GM21529 (cell line): ENCODE measurements around the gene LCP1.
"Not testable (repeated sequence)": the region's sequence is repeated elsewhere in the genome, so short reads cannot be mapped to it uniquely, and the experiment has no call there.

Source experiments
- ATAC-seq: cut with Tn5 transposase; IDR thresholded peaks from one replicate; pipeline ENCODE4 v1.9.1; 2021; ENCODE audit not compliant: unreplicated experiment

The LCP1 gene, protein sequence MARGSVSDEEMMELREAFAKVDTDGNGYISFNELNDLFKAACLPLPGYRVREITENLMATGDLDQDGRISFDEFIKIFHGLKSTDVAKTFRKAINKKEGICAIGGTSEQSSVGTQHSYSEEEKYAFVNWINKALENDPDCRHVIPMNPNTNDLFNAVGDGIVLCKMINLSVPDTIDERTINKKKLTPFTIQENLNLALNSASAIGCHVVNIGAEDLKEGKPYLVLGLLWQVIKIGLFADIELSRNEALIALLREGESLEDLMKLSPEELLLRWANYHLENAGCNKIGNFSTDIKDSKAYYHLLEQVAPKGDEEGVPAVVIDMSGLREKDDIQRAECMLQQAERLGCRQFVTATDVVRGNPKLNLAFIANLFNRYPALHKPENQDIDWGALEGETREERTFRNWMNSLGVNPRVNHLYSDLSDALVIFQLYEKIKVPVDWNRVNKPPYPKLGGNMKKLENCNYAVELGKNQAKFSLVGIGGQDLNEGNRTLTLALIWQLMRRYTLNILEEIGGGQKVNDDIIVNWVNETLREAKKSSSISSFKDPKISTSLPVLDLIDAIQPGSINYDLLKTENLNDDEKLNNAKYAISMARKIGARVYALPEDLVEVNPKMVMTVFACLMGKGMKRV

DNA sequence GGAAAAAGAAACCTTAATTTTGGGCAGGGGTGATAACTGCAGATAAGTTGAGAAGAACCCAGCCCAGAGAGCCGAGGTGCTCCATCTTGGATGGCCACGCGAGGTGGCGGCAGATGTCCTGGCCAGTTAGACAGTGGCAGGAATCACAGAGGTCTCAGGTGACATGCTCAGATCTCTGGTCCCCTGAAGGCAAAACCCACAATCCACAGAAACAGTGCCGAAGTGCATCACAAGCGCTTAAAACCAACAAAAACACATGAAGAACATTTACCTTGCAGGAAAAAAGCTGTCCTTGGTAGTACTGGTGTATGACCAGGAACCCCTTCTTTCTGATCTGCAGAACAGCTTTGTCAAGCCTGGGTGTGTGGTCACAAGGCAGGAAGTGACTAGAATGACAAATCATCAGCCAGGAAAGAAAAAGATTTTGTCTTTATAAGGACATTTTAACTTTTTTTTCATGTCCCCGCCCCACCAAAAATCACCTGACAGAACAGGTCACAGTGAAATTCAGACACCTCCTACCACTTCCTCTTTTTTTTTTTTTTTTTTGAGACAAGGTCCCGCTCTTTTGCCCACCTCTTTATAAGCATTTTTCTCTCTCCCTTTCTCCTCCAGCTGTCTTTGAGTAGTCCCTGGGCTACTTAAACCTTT, at the start of gene LCP1:
LCP1 (minus strand) TSS at position 338 of the 651 bp plus-strand sequence. CDS start 22,515 bp downstream, outside the sequence.
- ATAC-seq: peak; percentile 65

DNA sequence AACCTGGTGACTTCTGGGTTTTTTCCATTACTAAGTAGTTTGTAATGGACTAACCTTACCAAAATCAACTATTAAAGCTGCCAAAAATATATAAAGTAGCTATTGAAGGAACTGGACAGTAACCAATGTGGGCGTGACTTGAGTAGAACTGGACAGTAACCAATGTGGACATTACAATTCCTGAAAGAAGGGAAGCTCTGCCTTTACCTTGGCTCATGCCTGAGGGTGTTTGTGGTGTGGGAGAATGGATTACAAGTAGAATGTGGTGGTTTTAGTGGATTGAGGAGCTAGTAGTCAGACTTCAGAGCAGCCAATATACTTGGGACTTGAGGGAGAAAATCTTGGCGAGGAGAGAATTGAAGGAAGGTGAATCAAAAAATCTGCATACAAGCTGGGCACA, 47.3 kb upstream of the LCP1 start:
- no peak for ATAC-seq

DNA sequence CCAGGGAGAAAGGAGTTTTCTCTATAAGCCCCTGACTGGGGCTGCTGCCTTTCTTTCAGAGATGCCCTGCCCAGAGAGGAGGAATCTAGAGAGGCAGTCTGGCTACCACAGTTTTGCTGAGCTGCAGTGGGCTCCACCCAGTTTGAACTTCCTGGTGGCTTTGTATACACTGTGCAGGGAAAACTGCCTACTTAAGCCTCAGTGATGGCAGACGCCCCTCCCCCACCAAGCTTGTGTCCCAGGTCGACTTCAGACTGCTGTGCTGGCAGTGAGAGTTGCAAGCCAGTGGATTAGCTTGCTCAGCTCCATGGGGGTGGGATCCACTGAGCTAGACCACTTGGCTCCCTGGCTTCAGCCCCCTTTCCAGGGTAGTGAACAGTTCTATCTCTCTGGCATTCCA, 38.3 kb upstream of the LCP1 start:
- ATAC-seq: not testable (repeated sequence)

DNA sequence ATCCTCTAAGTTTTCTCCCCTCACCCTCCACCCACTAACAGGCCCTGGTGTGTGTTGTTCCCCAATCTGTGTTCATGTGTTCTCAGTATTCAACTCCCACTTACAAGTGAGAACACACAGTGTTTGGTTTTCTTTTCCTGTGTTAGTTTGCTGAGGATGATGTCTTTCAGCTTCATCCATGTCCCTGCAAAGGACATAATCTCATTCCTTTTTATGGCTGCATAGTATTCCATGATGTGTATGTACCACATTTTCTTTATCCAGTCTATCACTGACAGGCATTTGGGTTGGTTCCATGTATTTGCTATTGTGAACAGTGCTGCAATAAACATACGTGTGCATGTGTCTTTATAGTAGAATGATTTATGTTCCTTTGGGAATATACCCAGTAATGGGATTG, 32.8 kb upstream of the LCP1 start:
- not testable (repeated sequence) for ATAC-seq

GRCh38 chr13:46213242-46213641, 31.3 kb upstream of the LCP1 start:
- ATAC-seq: no peak

- ATAC-seq: peak; percentile 96
Observed at GRCh38 chr13:46211483-46212351, 29.7 kb upstream of the LCP1 start, which contains the start of gene LRRC63. TSS of gene LRRC63 (plus strand) at chr13:46211928. CDS start at chr13:46213035, 1,107 bp downstream.

GRCh38 chr13:46211116-46211482, 29.1 kb upstream of the LCP1 start:
- no peak for ATAC-seq

DNA sequence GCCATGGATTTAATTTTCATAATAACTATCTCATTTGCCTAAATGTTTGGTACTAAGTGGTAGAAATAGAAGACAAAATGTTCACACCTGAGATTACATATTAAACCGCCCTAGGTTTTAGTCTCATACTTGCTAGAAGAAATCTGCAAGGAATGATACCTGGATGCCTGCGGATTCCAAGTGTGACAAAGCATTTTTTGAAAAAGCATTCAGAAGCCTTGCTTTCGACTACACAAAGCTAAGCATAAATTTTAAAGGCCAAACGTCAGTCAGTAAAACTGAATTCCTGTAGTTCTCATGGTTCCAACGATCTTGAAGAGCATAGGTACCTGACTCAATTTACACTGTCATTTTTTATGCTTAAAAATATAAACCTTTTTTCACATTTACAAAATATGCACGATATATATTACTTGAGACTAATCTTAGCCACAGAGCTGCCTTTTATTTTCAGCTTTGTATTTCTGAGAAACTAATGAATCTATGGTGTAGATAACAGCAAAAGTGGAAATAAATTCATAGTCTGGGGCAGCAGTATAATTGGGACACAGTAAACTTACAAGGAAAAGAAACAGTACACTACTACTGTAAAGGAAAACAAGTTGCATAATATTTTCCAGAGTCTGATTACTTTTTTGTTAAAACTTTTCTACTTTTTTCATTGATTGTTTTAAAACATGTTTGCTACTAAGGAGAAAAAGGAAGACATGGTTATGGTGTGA, 28.5 kb upstream of the LCP1 start:
- ATAC-seq: no peak

DNA sequence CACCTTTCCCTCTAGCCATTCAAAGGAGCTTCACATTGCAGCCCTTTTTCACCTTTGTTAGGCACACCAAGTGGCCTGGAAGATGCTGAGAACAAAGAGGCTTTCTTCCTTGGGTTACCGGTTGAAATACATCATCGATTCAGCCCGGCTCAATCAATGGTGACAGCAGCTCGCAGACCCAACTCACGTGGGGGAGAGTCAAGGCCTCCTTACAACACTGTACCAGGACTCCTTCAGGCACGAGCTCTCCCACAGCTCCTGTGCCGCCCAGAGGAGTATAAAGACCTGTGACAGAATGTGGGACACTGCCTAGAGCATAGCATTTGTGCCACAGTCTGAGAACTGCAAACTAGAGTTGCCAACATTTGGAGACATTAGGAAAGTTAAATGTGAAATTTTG, 25.9 kb upstream of the LCP1 start:
- ATAC-seq: no peak

- no peak for ATAC-seq
Observed at GRCh38 chr13:46206143-46206542, 24.2 kb upstream of the LCP1 start.

DNA sequence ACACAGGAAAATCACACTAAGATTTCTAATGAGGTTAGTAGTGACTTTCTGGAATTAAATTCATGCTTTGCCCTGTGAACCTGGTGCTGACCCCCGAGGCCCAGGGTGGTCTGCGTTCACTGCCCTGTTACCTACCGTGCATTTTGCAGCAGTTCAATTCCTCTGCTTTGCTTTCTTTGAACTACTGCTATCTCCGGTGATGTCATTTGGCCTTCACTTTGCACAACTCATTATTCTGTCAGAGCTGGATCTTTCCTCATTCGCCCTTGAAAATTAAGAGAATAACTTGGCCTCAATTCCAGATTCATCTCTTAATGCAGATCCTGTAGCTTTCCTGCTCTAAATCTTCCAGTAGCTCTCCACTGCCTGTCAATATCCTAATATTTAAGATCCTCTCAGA, 21.0 kb upstream of the LCP1 start:
- no peak for ATAC-seq

DNA sequence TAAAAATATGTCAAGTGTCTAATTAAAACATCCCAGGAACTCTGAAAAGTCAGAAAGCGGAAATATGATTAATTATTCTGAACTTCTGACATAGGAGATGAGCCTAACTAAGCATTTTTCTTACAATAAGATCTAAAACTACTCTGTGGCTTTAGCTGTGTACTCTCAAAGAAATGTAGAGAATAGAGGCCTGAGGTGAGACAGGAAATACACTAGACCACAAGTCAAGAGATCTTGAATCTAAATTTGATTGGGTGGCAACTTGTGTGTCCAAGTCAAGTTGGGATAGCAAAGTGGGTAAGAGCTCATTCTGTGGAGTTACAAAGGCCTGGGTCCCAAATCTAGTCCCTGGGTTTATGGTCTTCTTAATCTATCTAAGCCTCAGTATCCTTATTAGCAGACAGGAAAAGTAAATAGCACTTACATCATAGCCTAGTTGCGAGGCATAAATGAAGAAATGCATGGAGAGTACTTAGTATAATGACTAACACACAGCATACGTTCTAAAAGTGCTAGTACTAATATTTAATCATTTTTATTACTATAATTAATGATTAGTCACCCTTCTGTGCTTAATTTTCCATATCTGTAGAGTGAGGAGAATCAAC, 20.3 kb upstream of the LCP1 start:
- no peak for ATAC-seq

GRCh38 chr13:46198696-46199193, 16.8 kb upstream of the LCP1 start:
- ATAC-seq: no peak

DNA sequence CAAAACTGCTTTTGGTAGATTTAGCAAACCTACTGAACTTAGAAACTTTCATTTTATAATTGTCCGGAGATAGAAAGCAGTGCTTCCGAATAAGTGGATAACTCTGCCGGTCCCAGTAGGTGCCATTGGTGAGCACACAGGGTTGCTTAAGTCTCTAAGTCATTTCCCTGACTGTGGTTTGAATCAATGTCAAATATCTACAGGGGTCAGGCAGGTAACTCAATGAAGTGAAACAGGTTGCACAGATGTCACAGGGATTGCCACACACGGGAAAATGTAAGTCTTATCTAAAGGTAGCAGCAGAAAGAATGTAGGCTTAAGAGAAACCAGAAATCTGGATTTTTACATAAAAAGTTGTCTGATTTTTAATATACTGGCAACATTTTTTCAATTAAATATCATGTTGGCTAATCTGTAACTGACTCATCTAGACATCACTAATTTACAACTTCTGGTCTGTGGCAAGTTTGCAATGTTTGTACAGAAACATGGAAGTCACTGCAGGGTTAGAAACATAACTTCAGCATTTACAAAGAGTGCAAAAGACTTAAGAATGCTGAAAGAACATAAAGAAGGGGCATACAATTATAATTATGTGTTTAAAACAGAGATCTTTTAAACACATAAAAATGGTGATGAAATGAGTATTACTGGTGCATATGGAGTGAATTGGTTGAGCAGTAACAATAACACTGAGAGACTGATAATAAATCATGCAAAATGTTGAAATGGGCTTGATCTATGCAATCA, 15.5 kb upstream of the LCP1 start:
- no peak for ATAC-seq

- ATAC-seq: no peak
Observed at GRCh38 chr13:46195016-46195415, 13.0 kb upstream of the LCP1 start.

DNA sequence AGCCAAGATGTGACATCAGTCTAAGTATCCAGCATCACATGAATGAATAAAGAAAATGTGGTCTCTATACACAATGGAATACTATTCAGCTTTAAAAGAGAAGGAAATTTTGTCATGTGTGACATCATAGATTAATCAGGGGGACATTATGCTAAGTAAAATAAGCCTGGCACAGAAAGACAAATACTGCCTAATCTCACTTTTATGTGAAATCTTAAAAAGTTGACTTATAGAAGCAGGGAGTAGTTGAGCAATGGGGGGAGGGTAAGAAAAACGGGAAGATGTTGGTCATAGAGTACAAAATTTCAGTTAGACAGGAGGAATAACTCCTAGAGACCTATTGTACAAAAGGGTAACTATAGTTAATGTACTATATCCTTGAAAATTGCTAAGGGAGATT, 10.4 kb upstream of the LCP1 start:
- ATAC-seq: no peak

DNA sequence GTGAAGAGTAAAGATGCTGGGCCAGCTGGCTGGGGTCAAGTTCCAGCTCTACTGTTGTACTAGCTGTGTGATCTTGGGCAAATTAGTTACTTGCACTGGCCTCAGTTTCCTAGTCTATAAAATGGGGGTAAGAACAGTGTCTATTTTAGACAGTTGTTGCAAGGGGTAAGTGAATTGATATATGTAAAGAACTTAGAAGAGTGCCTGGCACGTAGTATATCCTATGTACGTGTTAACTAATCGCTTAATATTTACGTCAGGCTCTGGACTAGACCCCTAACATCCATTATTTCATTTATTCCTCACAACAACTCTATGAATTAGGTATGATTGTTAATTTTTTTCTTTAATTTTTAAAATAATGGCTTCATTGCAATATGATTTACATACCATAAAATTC, 3.7 kb upstream of the LCP1 start:
- no peak for ATAC-seq

DNA sequence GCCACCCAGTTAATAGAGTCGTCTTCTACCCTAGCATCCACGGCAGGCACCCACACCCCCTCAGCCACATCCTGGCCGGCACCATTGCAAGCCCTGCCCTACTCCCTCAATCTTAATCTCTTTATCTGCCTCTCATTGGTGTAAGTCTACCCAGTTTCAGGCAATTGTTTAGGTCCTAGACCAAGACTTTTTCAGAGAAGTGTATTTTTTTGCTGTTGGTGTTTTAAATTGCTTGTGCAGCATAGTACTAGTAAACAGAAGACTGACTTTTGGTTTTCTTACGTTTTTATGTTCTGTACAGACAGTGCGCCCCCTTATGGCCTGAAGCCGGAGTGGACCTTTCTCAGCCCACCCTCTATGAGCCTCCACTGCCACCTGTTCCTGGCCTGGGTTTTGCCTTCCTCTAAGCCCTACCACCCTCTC, 2.3 kb upstream of the LCP1 start:
- peak; percentile 41 for ATAC-seq
